Cardiac fibroblast (primary cell): ENCODE measurements around the gene GINS2.

Experiments used
- DNase-seq, 2 donors: peaks; one replicate each; pipeline versions ENCODE4 v3.0.0 to v3.0.0-alpha.2; 2010; ENCODE audit warnings: low read depth in 2 of 2
- H3K4me3 ChIP-seq, 2 donors: replicated peaks in 1 of 2; 1 replicate in 1 of 2; 2 replicates in 1 of 2; pipeline ENCODE4 v1.5.1; 2011; ENCODE audit warnings: low read depth in 2 of 2, low read length in 2 of 2, mild to moderate bottlenecking in 2 of 2, moderate library complexity in 1 of 2
- TF ChIP-seq, protein P1 (sequence below): IDR thresholded peaks from one replicate; pipeline ENCODE4 v1.5.1; 2011; ENCODE audit warnings: low read depth, mild to moderate bottlenecking, low read length, inconsistent platforms

Gene GINS2

DNA sequence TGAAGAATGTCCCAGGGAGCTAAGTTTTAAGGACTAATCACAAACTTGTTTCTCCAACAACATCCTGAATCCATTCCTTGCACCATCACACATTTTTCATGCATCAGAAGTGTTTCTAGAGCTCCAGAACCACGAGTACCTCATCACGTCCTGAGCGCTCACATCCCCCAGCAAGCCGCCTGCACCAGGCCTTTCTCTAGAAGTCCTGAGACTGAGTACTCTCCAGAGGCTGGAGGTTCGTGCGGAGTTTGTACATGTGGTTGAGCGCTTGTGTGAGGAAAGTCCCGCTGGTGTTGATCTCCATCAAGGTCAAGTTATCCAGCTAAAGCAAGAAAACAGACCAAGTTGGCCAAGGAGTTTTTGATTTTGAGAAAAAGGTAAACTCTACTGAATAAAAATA, 10.7 kb downstream of the GINS2 start:
- no peak for DNase-seq
- TF ChIP-seq, protein P1, sequence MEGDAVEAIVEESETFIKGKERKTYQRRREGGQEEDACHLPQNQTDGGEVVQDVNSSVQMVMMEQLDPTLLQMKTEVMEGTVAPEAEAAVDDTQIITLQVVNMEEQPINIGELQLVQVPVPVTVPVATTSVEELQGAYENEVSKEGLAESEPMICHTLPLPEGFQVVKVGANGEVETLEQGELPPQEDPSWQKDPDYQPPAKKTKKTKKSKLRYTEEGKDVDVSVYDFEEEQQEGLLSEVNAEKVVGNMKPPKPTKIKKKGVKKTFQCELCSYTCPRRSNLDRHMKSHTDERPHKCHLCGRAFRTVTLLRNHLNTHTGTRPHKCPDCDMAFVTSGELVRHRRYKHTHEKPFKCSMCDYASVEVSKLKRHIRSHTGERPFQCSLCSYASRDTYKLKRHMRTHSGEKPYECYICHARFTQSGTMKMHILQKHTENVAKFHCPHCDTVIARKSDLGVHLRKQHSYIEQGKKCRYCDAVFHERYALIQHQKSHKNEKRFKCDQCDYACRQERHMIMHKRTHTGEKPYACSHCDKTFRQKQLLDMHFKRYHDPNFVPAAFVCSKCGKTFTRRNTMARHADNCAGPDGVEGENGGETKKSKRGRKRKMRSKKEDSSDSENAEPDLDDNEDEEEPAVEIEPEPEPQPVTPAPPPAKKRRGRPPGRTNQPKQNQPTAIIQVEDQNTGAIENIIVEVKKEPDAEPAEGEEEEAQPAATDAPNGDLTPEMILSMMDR: no peak
- H3K4me3 ChIP-seq: no peak overlapping the region

- TF ChIP-seq, protein P1: no peak
- no peak for DNase-seq
- H3K4me3 ChIP-seq: no peak overlapping the region
Measured at GRCh38 chr16:85677383-85677967, 11.3 kb downstream of the GINS2 start.

GRCh38 chr16:85676466-85676865, 12.3 kb downstream of the GINS2 start:
- TF ChIP-seq, protein P1: no peak
- DNase-seq: no peak

GRCh38 chr16:85675251-85675874, 13.4 kb downstream of the GINS2 start:
- TF ChIP-seq, protein P1: peak; percentile 63
- DNase-seq: peak; percentile 47 to 66
- H3K4me3 ChIP-seq: no peak overlapping the region

More at GRCh38 chr16:85676466-85676865, 12.3 kb downstream of the GINS2 start:
- no peak overlapping the region for H3K4me3 ChIP-seq

GRCh38 chr16:85674828-85675227, 13.9 kb downstream of the GINS2 start:
- no peak for DNase-seq
- TF ChIP-seq, protein P1: no peak
- no peak overlapping the region for H3K4me3 ChIP-seq

DNA sequence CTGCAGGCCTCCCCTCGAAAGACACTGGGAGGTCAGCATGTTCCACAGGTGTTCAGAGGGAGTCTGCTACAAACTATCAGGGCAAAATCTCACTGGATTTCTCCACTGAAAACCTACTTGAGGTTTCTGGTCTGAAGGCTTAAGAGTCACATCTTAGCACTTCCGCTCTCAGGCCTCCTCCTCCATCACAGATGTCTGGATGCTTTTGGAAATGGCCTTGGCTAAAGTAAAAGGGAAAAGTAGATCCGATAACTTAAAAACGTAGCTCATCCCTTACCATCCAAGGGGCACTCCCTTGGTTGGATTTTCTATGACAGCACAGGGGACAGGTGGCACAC, 14.4 kb downstream of the GINS2 start:
- no peak overlapping the region for H3K4me3 ChIP-seq
- no peak for DNase-seq
- TF ChIP-seq, protein P1: no peak
